GM10266 (cell line): Measurements from ENCODE around the gene DPPA2.
"Not testable (repeated sequence)": the region's sequence is repeated elsewhere in the genome, so short reads cannot be mapped to it uniquely, and the experiment has no call there.

Experiments
- DNase-seq: peaks from one replicate; pipeline ENCODE4 v3.0.0; 2012; ENCODE audit errors: extremely low spot score
- CTCF ChIP-seq: IDR thresholded peaks from 2 replicates; pipeline ENCODE4 v1.5.1; 2012; ENCODE audit warnings: mild to moderate bottlenecking, low read depth; ENCODE audit not compliant: control insufficient read depth, insufficient read depth; ENCODE audit errors: missing control alignments

Gene DPPA2

GRCh38 chr3:109316162-109316730, at the start of gene DPPA2:
DPPA2 (minus strand) TSS chr3:109316517; CDS start chr3:109314542, 1,975 bp downstream.
- TF ChIP-seq CTCF: no peak
- DNase-seq: no peak

GRCh38 chr3:109364088-109364487, 47.8 kb upstream of the DPPA2 start:
- no peak for DNase-seq

GRCh38 chr3:109363634-109364033, 47.3 kb upstream of the DPPA2 start:
- TF ChIP-seq CTCF: no peak
- no peak for DNase-seq

More at GRCh38 chr3:109364088-109364487, 47.8 kb upstream of the DPPA2 start:
- no peak for TF ChIP-seq CTCF

- TF ChIP-seq CTCF: no peak
- no peak for DNase-seq
These were observed 46.5 kb upstream of the DPPA2 start for GRCh38 chr3:109362823-109363222.

GRCh38 chr3:109358809-109359208, 42.5 kb upstream of the DPPA2 start:
- DNase-seq: not testable (repeated sequence)

- no peak for DNase-seq
- no peak for TF ChIP-seq CTCF
These were observed 40.3 kb upstream of the DPPA2 start for GRCh38 chr3:109356442-109357155.

GRCh38 chr3:109355625-109356441, 39.5 kb upstream of the DPPA2 start:
- no peak for TF ChIP-seq CTCF
- no peak for DNase-seq
